ENCODE results near the gene SKIDA1. TPM values are rescaled to one million over a fixed set of nuclear protein-coding genes. Genes with fewer than 3 reads are reported as not detected.

The SKIDA1 gene
- total RNA-seq, 2 experiments from 2014 or later, result 0.11 to 0.36 TPM

GRCh38 chr10:21487416-21488180 lies 37.9 kb downstream of the SKIDA1 start:
- H3K9me3 Mint-ChIP-seq, result no peaks in the 10 kb centered on the region
- DNase-seq (no peak), ATAC-seq (no peak)
- ChIA-PET CTCF (interaction anchor here (1.1 kb wide), 1 partner anchor 11 kb away, joined by 3 read pairs; no protein-coding TSS in a partner anchor), POLR2A (no interaction called here)
- H3K4me3 Mint-ChIP-seq, result no peak overlapping the region
- H3K36me3 Mint-ChIP-seq (ENCODE audit: low read depth), result no peaks in the 10 kb centered on the region
- no peak for TF ChIP-seq CTCF (IDR thresholded peaks at IDR 0.05)
- H3K27me3 Mint-ChIP-seq, result peaks cover 12% of the 10 kb centered on the region
- no peak overlapping the region for H3K27ac Mint-ChIP-seq
- intact Hi-C loops (cut with micrococcal nuclease), result no loop called here
- H3K4me1 Mint-ChIP-seq (ENCODE audit: low read depth), result no peaks in the 10 kb centered on the region

- ATAC-seq, result no peak
- no peak overlapping the region for H3K27ac Mint-ChIP-seq
- H3K27me3 Mint-ChIP-seq, result peaks cover 4% of the 10 kb centered on the region
- no peak for DNase-seq
- no peak overlapping the region for H3K4me3 Mint-ChIP-seq
- ChIA-PET POLR2A (interaction anchor here (0.5 kb wide), 1 partner anchor 324 kb away, joined by 3 read pairs; no protein-coding TSS in a partner anchor), CTCF (no interaction called here)
- TF ChIP-seq CTCF (IDR thresholded peaks at IDR 0.05), result no peak
- intact Hi-C loops (cut with micrococcal nuclease), result no loop called here
- H3K9me3 Mint-ChIP-seq, result no peaks in the 10 kb centered on the region
- no peaks in the 10 kb centered on the region for H3K4me1 Mint-ChIP-seq (ENCODE audit: low read depth)
- H3K36me3 Mint-ChIP-seq (ENCODE audit: low read depth), result no peaks in the 10 kb centered on the region
Observed at GRCh38 chr10:21482821-21483220, 42.7 kb downstream of the SKIDA1 start.

- intact Hi-C loops (cut with micrococcal nuclease), result no loop called here
- ChIA-PET POLR2A (no interaction called here), CTCF (no interaction called here)
- no peaks in the 10 kb centered on the region for H3K36me3 Mint-ChIP-seq (ENCODE audit: low read depth)
- no peak overlapping the region for H3K27ac Mint-ChIP-seq
- no peak for DNase-seq
- ATAC-seq, result no peak
- TF ChIP-seq CTCF (IDR thresholded peaks at IDR 0.05), result no peak
- no peaks in the 10 kb centered on the region for H3K9me3 Mint-ChIP-seq
- no peak overlapping the region for H3K4me3 Mint-ChIP-seq
- no peaks in the 10 kb centered on the region for H3K4me1 Mint-ChIP-seq (ENCODE audit: low read depth)
- H3K27me3 Mint-ChIP-seq, result peaks cover 2% of the 10 kb centered on the region
Observed at GRCh38 chr10:21481407-21481806, 44.1 kb downstream of the SKIDA1 start.

GRCh38 chr10:21479570-21480315 lies 45.7 kb downstream of the SKIDA1 start:
- DNase-seq, result no peak
- intact Hi-C loops (cut with micrococcal nuclease), result no loop called here
- ATAC-seq, result no peak
- H3K4me1 Mint-ChIP-seq (ENCODE audit: low read depth), result no peaks in the 10 kb centered on the region
- H3K36me3 Mint-ChIP-seq (ENCODE audit: low read depth), result no peaks in the 10 kb centered on the region
- no peak overlapping the region for H3K27ac Mint-ChIP-seq
- ChIA-PET POLR2A (no interaction called here), CTCF (no interaction called here)
- TF ChIP-seq CTCF (IDR thresholded peaks at IDR 0.05), result no peak
- H3K4me3 Mint-ChIP-seq, result no peak overlapping the region
- no peaks in the 10 kb centered on the region for H3K9me3 Mint-ChIP-seq
- H3K27me3 Mint-ChIP-seq, result no peaks in the 10 kb centered on the region

GRCh38 chr10:21475393-21475792 lies 50.1 kb downstream of the SKIDA1 start:
- TF ChIP-seq CTCF (IDR thresholded peaks at IDR 0.05), result no peak
- Mint-ChIP-seq H3K36me3 (ENCODE audit: low read depth) (no peaks in the 10 kb centered on the region), H3K4me3 (no peak overlapping the region), H3K27me3 (no peaks in the 10 kb centered on the region), H3K27ac (no peak overlapping the region), H3K4me1 (ENCODE audit: low read depth) (no peaks in the 10 kb centered on the region), H3K9me3 (no peaks in the 10 kb centered on the region)
- ChIA-PET CTCF (no interaction called here), POLR2A (no interaction called here)
- intact Hi-C loops (cut with micrococcal nuclease), result no loop called here
- no peak for ATAC-seq
- no peak for DNase-seq
